B cell (primary cell): Measurements from ENCODE around the gene ATXN2.

Experiments
- EZH2 ChIP-seq: IDR thresholded peaks from 2 replicates; pipeline ENCODE4 v1.6.1; 2012; ENCODE audit warnings: borderline replicate concordance, low read depth, mild to moderate bottlenecking, moderate library complexity, low read length; ENCODE audit not compliant: insufficient read depth, poor library complexity, severe bottlenecking
- TF ChIP-seq, protein P1 (sequence below): fragments of 200-600 bp; IDR thresholded peaks from one replicate; pipeline ENCODE4 v1.8.0; 2022; ENCODE audit warnings: antibody characterized with exemption, mild to moderate bottlenecking

DNA sequence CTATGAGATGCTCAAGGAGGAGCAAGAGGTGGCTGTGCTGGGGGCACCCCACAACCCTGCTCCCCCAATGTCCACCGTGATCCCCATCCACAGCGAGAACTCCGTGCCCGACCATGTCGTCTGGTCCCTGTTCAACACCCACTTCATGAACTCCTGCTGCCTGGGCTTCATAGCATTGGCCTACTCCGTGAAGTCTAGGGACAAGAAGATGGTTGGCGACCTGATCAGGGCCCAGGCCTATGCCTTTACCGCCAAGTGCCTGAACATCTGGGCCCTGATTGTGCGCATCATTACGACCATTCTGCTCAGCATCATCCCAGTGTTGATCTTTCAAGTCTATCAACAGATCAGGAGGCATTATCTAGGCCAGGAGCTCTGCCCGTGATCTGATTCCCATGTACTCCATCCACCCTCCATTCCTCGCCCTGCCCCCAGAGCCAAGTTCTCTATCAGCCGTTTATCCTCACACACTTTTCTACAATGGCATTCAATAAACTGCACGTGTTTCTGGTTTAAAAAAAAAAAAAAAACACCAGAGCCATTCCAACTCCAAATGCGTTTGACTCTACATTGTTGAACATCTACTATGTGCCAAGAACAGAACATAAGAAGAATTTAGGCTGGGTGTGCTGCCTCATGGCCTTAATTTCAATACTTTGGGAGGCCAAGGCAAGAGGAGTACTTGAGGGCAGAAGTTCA is 17.5 kb downstream of the ATXN2 start:
- TF ChIP-seq, protein P1, sequence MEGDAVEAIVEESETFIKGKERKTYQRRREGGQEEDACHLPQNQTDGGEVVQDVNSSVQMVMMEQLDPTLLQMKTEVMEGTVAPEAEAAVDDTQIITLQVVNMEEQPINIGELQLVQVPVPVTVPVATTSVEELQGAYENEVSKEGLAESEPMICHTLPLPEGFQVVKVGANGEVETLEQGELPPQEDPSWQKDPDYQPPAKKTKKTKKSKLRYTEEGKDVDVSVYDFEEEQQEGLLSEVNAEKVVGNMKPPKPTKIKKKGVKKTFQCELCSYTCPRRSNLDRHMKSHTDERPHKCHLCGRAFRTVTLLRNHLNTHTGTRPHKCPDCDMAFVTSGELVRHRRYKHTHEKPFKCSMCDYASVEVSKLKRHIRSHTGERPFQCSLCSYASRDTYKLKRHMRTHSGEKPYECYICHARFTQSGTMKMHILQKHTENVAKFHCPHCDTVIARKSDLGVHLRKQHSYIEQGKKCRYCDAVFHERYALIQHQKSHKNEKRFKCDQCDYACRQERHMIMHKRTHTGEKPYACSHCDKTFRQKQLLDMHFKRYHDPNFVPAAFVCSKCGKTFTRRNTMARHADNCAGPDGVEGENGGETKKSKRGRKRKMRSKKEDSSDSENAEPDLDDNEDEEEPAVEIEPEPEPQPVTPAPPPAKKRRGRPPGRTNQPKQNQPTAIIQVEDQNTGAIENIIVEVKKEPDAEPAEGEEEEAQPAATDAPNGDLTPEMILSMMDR: no peak
- TF ChIP-seq EZH2: no peak
